ENCODE measurements around the gene MR1.

DNA sequence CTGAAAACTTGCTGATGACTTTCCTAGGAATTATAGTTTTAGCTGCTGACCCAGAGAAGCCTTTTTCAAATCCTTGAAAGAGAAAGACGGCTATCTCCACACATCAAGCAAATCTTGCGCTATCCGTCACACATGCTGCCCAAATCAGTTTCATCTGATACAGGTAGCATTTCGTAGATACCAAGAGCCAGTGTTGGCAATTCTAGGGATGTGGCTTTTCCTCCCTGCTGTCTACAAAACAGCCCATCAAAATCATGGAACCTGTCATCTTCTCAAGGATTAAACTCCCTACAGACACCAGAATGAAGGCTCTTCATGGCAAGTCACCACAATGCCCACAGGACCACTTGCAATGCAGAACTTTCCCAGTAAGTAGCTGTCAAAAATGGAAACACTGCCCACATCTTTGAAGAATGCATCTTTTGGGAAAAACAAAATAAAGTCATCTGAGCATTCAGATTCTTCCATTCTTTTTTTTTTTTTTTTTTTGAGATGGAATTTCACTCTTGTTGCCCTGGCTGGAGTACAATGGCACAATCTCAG is 21.5 kb upstream of the MR1 start:
- TF ChIP-seq RAD21 (IDR thresholded peaks at IDR 0.05; ENCODE audit: low read length) = no peak
- TF ChIP-seq, protein P1, sequence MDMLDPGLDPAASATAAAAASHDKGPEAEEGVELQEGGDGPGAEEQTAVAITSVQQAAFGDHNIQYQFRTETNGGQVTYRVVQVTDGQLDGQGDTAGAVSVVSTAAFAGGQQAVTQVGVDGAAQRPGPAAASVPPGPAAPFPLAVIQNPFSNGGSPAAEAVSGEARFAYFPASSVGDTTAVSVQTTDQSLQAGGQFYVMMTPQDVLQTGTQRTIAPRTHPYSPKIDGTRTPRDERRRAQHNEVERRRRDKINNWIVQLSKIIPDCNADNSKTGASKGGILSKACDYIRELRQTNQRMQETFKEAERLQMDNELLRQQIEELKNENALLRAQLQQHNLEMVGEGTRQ (IDR thresholded peaks at IDR 0.05; ENCODE audit: borderline replicate concordance, low read depth, low read length) = no peak
- no peak for TF ChIP-seq POLR2AphosphoS5 (IDR thresholded peaks at IDR 0.05; ENCODE audit: low read depth, low read length)
- TF ChIP-seq RFX5 (IDR thresholded peaks at IDR 0.05; ENCODE audit: low read length) = no peak
- TF ChIP-seq JUND (IDR thresholded peaks at IDR 0.05) = no peak
- no peak for TF ChIP-seq GABPA (IDR thresholded peaks at IDR 0.05; ENCODE audit: low read depth)
- TF ChIP-seq NFIC (IDR thresholded peaks at IDR 0.05; ENCODE audit: borderline replicate concordance) = no peak
- TF ChIP-seq, protein P2, sequence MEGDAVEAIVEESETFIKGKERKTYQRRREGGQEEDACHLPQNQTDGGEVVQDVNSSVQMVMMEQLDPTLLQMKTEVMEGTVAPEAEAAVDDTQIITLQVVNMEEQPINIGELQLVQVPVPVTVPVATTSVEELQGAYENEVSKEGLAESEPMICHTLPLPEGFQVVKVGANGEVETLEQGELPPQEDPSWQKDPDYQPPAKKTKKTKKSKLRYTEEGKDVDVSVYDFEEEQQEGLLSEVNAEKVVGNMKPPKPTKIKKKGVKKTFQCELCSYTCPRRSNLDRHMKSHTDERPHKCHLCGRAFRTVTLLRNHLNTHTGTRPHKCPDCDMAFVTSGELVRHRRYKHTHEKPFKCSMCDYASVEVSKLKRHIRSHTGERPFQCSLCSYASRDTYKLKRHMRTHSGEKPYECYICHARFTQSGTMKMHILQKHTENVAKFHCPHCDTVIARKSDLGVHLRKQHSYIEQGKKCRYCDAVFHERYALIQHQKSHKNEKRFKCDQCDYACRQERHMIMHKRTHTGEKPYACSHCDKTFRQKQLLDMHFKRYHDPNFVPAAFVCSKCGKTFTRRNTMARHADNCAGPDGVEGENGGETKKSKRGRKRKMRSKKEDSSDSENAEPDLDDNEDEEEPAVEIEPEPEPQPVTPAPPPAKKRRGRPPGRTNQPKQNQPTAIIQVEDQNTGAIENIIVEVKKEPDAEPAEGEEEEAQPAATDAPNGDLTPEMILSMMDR (IDR thresholded peaks at IDR 0.05) = no peak
- TF ChIP-seq TAF1 (IDR thresholded peaks at IDR 0.05; ENCODE audit: borderline replicate concordance, low read depth, low read length) = no peak
- no peak for TF ChIP-seq FOXJ3 (CRISPR knock-in tag; IDR thresholded peaks at IDR 0.05)
- TF ChIP-seq CHD2 (IDR thresholded peaks at IDR 0.05; ENCODE audit: low read length, partially characterized antibody) = no peak
- TF ChIP-seq, protein P3, sequence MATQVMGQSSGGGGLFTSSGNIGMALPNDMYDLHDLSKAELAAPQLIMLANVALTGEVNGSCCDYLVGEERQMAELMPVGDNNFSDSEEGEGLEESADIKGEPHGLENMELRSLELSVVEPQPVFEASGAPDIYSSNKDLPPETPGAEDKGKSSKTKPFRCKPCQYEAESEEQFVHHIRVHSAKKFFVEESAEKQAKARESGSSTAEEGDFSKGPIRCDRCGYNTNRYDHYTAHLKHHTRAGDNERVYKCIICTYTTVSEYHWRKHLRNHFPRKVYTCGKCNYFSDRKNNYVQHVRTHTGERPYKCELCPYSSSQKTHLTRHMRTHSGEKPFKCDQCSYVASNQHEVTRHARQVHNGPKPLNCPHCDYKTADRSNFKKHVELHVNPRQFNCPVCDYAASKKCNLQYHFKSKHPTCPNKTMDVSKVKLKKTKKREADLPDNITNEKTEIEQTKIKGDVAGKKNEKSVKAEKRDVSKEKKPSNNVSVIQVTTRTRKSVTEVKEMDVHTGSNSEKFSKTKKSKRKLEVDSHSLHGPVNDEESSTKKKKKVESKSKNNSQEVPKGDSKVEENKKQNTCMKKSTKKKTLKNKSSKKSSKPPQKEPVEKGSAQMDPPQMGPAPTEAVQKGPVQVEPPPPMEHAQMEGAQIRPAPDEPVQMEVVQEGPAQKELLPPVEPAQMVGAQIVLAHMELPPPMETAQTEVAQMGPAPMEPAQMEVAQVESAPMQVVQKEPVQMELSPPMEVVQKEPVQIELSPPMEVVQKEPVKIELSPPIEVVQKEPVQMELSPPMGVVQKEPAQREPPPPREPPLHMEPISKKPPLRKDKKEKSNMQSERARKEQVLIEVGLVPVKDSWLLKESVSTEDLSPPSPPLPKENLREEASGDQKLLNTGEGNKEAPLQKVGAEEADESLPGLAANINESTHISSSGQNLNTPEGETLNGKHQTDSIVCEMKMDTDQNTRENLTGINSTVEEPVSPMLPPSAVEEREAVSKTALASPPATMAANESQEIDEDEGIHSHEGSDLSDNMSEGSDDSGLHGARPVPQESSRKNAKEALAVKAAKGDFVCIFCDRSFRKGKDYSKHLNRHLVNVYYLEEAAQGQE (IDR thresholded peaks at IDR 0.05; ENCODE audit: low read depth, low read length) = no peak

Measured in SK-N-SH (cell line).